Epithelial cell of proximal tubule (primary cell): ENCODE measurements around the gene MYO10. TPM values are rescaled to one million over a fixed set of nuclear protein-coding genes. Genes with fewer than 3 reads are reported as not detected.

Experiments used
- DNase-seq: peaks from one replicate; pipeline ENCODE4 v3.0.0-alpha.2; 2011; ENCODE audit warnings: low read depth
- H3K4me3 ChIP-seq: 2 replicates; pipeline ENCODE4 v1.5.1; 2011; ENCODE audit warnings: low read depth, mild to moderate bottlenecking, low read length
- CTCF ChIP-seq: conservative IDR thresholded peaks from 2 replicates; pipeline ENCODE4 v1.5.1; 2012; ENCODE audit warnings: low read depth, mild to moderate bottlenecking, low read length
- total RNA-seq: library from RNA; depleted of rRNA; stranded (reverse); fragments of >200 nt; gene quantifications from 2 replicates; pipeline ENCODE4 v1.2.3, GENCODE V29; 2015

Gene MYO10
- total RNA-seq, 1 donor from 2014 or later = 31.5 TPM

GRCh38 chr5:16673241-16674201, 262.6 kb downstream of the MYO10 start:
- TF ChIP-seq CTCF = no peak
- no peak overlapping the region for H3K4me3 ChIP-seq
- no peak for DNase-seq

GRCh38 chr5:16671208-16671607, 264.9 kb downstream of the MYO10 start:
- no peak for TF ChIP-seq CTCF
- DNase-seq = no peak

GRCh38 chr5:16669776-16670175, 266.3 kb downstream of the MYO10 start:
- no peak for DNase-seq
- TF ChIP-seq CTCF = no peak

More at GRCh38 chr5:16671208-16671607, 264.9 kb downstream of the MYO10 start:
- H3K4me3 ChIP-seq = no peak overlapping the region

GRCh38 chr5:16668631-16669030, 267.5 kb downstream of the MYO10 start:
- no peak for DNase-seq
- no peak for TF ChIP-seq CTCF
- no peak overlapping the region for H3K4me3 ChIP-seq

More at GRCh38 chr5:16669776-16670175, 266.3 kb downstream of the MYO10 start:
- no peak overlapping the region for H3K4me3 ChIP-seq

- DNase-seq = no peak
- TF ChIP-seq CTCF = no peak
- H3K4me3 ChIP-seq = no peak overlapping the region
Measured at GRCh38 chr5:16668194-16668593, 267.9 kb downstream of the MYO10 start.

- no peak for DNase-seq
- peak overlapping the region; percentile 33 for H3K4me3 ChIP-seq
- peak; percentile 80 for TF ChIP-seq CTCF
Measured at GRCh38 chr5:16666883-16667398, 269.1 kb downstream of the MYO10 start.
